ENCODE data around the gene SRGN. TPM values are rescaled to one million over a fixed set of nuclear protein-coding genes. Genes with fewer than 3 reads are reported as not detected.

The SRGN gene
- total and polyA plus RNA-seq, 2 of the 8 experiments (the other 6 are each of a cell fraction or from before 2014, with no cell fraction given) = 0.06 TPM; not detected in 1

DNA sequence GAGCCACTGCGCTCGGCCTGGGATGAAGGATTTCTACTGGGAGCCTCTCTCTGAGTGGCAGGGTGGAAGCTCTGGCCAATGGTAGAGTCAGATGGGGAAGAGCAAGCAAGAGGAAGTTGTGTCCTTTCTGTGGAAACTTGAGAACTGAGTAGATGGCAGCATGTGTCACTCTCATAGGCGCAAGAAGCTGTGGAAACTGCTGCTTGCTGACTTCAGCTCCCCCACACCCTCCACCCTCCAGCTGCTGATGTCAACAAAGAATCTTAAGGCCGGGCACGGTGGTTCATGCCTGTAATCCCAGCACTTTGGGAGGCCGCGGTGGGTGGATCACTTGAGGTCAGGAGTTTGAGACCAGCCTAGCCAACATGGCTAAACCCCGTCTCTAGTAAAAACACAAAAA is 39.8 kb upstream of the SRGN start (continued):
- TF ChIP-seq CHD7 (IDR thresholded peaks at IDR 0.05; ENCODE audit: insufficient replicate concordance, low read length) = no peak
